HepG2 (cell line): ENCODE data around the gene TRIM31. TPM values are rescaled to one million over a fixed set of nuclear protein-coding genes. Genes with fewer than 3 reads are reported as not detected.

Experiments used
- CSRNP1 ChIP-seq: sonication (generic); formaldehyde crosslinking; IDR thresholded peaks from 2 replicates; pipeline ENCODE4 v1.8.1; 2023; ENCODE audit warnings: mild to moderate bottlenecking, missing genetic modification reagents
- GLI4 ChIP-seq: sonication (generic); formaldehyde crosslinking; IDR thresholded peaks from 2 replicates; pipeline ENCODE4 v1.5.1; 2020; ENCODE audit warnings: missing genetic modification reagents, mild to moderate bottlenecking, moderate library complexity, borderline replicate concordance
- HINFP ChIP-seq: sonication (generic); formaldehyde crosslinking; IDR thresholded peaks from 2 replicates; pipeline ENCODE4 v1.4.0; 2020; ENCODE audit warnings: low read depth, mild to moderate bottlenecking, missing genetic modification reagents
- KLF12 ChIP-seq: sonication (generic); formaldehyde crosslinking; IDR thresholded peaks from 2 replicates; pipeline ENCODE4 v1.4.0; 2020; ENCODE audit warnings: missing genetic modification reagents, borderline replicate concordance
- MIER2 ChIP-seq: IDR thresholded peaks from 2 replicates; pipeline ENCODE4 v1.6.1; 2016; ENCODE audit warnings: missing biosample characterization, missing genetic modification reagents
- MTF1 ChIP-seq: sonication (generic); formaldehyde crosslinking; IDR thresholded peaks from 2 replicates; pipeline ENCODE4 v1.5.0; 2020; ENCODE audit warnings: missing genetic modification reagents
- NR1H2 ChIP-seq: sonication (generic); formaldehyde crosslinking; IDR thresholded peaks from 2 replicates; pipeline ENCODE4 v1.8.1; 2022; ENCODE audit warnings: low read depth, missing genetic modification reagents, borderline replicate concordance
- POLR2AphosphoS5 ChIP-seq: IDR thresholded peaks from 2 replicates; pipeline ENCODE4 v1.6.1; 2012; ENCODE audit warnings: low read depth, low read length
- TRAFD1 ChIP-seq: sonication (generic); formaldehyde crosslinking; IDR thresholded peaks from 2 replicates; pipeline ENCODE4 v1.5.1; 2020; ENCODE audit warnings: missing genetic modification reagents, mild to moderate bottlenecking, borderline replicate concordance
- ZBED4 ChIP-seq: sonication (generic); formaldehyde crosslinking; IDR thresholded peaks from 2 replicates; pipeline ENCODE4 v1.4.0; 2020; ENCODE audit warnings: missing genetic modification reagents, borderline replicate concordance
- ZNF335 ChIP-seq: sonication (generic); formaldehyde crosslinking; IDR thresholded peaks from 2 replicates; pipeline ENCODE4 v1.4.0; 2020; ENCODE audit warnings: missing genetic modification reagents
- ZNF619 ChIP-seq: sonication (generic); formaldehyde crosslinking; IDR thresholded peaks from 2 replicates; pipeline ENCODE4 v1.4.0; 2020; ENCODE audit warnings: mild to moderate bottlenecking, missing genetic modification reagents
- ZNF792 ChIP-seq: IDR thresholded peaks from 2 replicates; pipeline ENCODE4 v1.6.1; 2016
- polyA plus RNA-seq, 8 experiments: library from polyadenylated mRNA; depleted of rRNA in 3 of 8; stranded (reverse) in 7 of 8; unstranded in 1 of 8; fragments of >200 nt; fragmentation: Illumina TruSeq in 4 of 8; extraction: Trizol in 4 of 8; gene quantifications; 2 replicates each; pipeline versions ENCODE4 v1.2.1 to v1.2.3, GENCODE V29; 2011 to 2016; ENCODE audit warnings: low read depth in 4 of 8, missing spikeins in 1 of 8, mixed read lengths in 1 of 8; ENCODE audit not compliant: insufficient read depth in 1 of 8
- total RNA-seq, 5 experiments: library from RNA; depleted of rRNA; stranded (reverse); fragments of >200 nt; fragmentation: Illumina TruSeq; extraction: Trizol; gene quantifications; 2 replicates each; pipeline ENCODE4 v1.2.3, GENCODE V29; 2016; ENCODE audit warnings: low read depth in 1 of 5

The TRIM31 gene
- total and polyA plus RNA-seq, 2 of the 13 experiments (the other 11 are each of a cell fraction or from before 2014, with no cell fraction given), result 0.13 to 0.51 TPM

- peak; percentile 68; the same call in 1 of the 2 replicates for TF ChIP-seq ZBED4
- no peak for TF ChIP-seq MTF1 (CRISPR knock-in tag)
- peak; percentile 62; the same call in 1 of the 2 replicates for TF ChIP-seq ZNF335 (CRISPR knock-in tag)
- no peak for TF ChIP-seq TRAFD1 (CRISPR knock-in tag)
- TF ChIP-seq KLF12, result peak; percentile 31; the same call in 1 of the 2 replicates
- TF ChIP-seq GLI4, result peak; percentile 25; the same call in 1 of the 2 replicates
- no peak; the same call in 1 of the 2 replicates for TF ChIP-seq NR1H2 (CRISPR knock-in tag)
- TF ChIP-seq POLR2AphosphoS5, result no peak; the same call in none of the 2 replicates
- peak; percentile 74; the same call in 1 of the 2 replicates for TF ChIP-seq CSRNP1 (CRISPR knock-in tag)
- TF ChIP-seq ZNF792 (CRISPR knock-in tag), result peak; percentile 60; the same call in 1 of the 2 replicates
- peak; percentile 88 for TF ChIP-seq ZNF619 (CRISPR knock-in tag)
- peak; percentile 61; the same call in 1 of the 2 replicates for TF ChIP-seq MIER2
- no peak; the same call in 1 of the 2 replicates for TF ChIP-seq HINFP (CRISPR knock-in tag)
Observed at GRCh38 chr6:30100585-30101443, 12.1 kb downstream of the TRIM31 start (continued).
